Stomach (tissue), 9 donors: ENCODE data around the gene ACE2. TPM values are rescaled to one million over a fixed set of nuclear protein-coding genes. Genes with fewer than 3 reads are reported as not detected.

Experiments used
- DNase-seq, 2 donors: peaks; one replicate each; pipeline versions ENCODE4 v3.0.0 to v3.0.0-alpha.2; 2013 to 2019
- H3K27ac ChIP-seq, 5 donors: fragments of 200-600 bp in 4 of 5; sonication (generic) in 4 of 5; one replicate each; pipeline ENCODE4 v1.5.1; 2013 to 2019; ENCODE audit warnings: mild to moderate bottlenecking in 1 of 5, moderate library complexity in 1 of 5
- H3K27me3 ChIP-seq, 3 donors: fragments of 200-600 bp; sonication (generic); one replicate each; pipeline ENCODE4 v1.5.1; 2017 to 2019; ENCODE audit warnings: mixed run types in 1 of 3
- H3K36me3 ChIP-seq, 4 donors: fragments of 200-600 bp; sonication (generic); 1 replicate in 3 of 4; 2 replicates in 1 of 4; pipeline ENCODE4 v1.5.1; 2016 to 2019
- H3K4me1 ChIP-seq, 4 donors: fragments of 200-600 bp; sonication (generic); one replicate each; pipeline ENCODE4 v1.5.1; 2016 to 2019
- H3K4me3 ChIP-seq, 4 donors: fragments of 200-600 bp; sonication (generic) in 3 of 4; one replicate each; pipeline ENCODE4 v1.5.1; 2016 to 2019; ENCODE audit warnings: mild to moderate bottlenecking in 1 of 4
- H3K9me3 ChIP-seq, 4 donors: fragments of 200-600 bp; sonication (generic); one replicate each; pipeline ENCODE4 v1.5.1; 2016 to 2019
- CTCF ChIP-seq, 7 experiments: fragments of 450-650 bp in 4 of 7; fragments of 200-600 bp in 3 of 7; sonication (generic) in 3 of 7; IDR thresholded peaks; one replicate each; pipeline ENCODE4 v1.5.1; 2016 to 2019; ENCODE audit warnings: antibody characterized with exemption in 7 of 7, control low read depth in 2 of 7, mild to moderate bottlenecking in 1 of 7
- EP300 ChIP-seq: sonication (generic); formaldehyde crosslinking; IDR thresholded peaks from one replicate; pipeline ENCODE4 v1.6.1; 2017; ENCODE audit warnings: antibody characterized with exemption
- POLR2A ChIP-seq, 4 donors: fragments of 450-650 bp; IDR thresholded peaks; one replicate each; pipeline ENCODE4 v1.6.1; 2016; ENCODE audit warnings: antibody characterized with exemption in 4 of 4, control low read depth in 2 of 4, mild to moderate bottlenecking in 1 of 4, moderate library complexity in 1 of 4
- POLR2AphosphoS5 ChIP-seq, 3 donors: sonication (generic); formaldehyde crosslinking; IDR thresholded peaks; one replicate each; pipeline ENCODE4 v1.6.1; 2016; ENCODE audit warnings: antibody characterized with exemption in 3 of 3
- WGBS, 5 donors: extraction: QIAGEN DNeasy Blood & Tissue Kit in 3 of 5; methylation state at CpG; one replicate each; pipeline versions ENCODE4 v1.1.5 to v1.1.7; 2013 to 2018; 5-methylcytosine and 5-hydroxymethylcytosine counted together
- intact Hi-C: fragments of 100-400 bp; cut with DNase I; formaldehyde crosslinking; loops from one replicate; pipeline ENCODE4 v1.15.1; 2023; ENCODE audit warnings: low total_unique reads
- polyA plus RNA-seq, 3 donors: library from polyadenylated mRNA; stranded (reverse); fragments of 200-250 nt; gene quantifications; one replicate each; pipeline ENCODE4 v1.2.3, GENCODE V29; 2013
- total RNA-seq, 5 donors: library from RNA; depleted of rRNA; stranded (reverse); fragments of >200 nt; gene quantifications; one replicate each; pipeline versions ENCODE4 v1.1.0 to v1.2.3, GENCODE V29; 2014 to 2016
- donor health status: healthy with polysubstance abuse.
- donor health status: Bipolar disorder and iron deficiency.
- donor health status: healthy.

ACE2 gene
- total and polyA plus RNA-seq, 8 donors: 0.25 to 8.1 (median 1.0) TPM; not detected in 2

GRCh38 chrX:15644560-15644872, 43.8 kb upstream of the ACE2 start:
- no peaks in the 10 kb centered on the region for H3K36me3 ChIP-seq
- H3K27me3 ChIP-seq: no peaks in the 10 kb centered on the region
- no peak overlapping the region for H3K4me3 ChIP-seq
- no peaks in the 10 kb centered on the region for H3K4me1 ChIP-seq
- 96 to 100% (median 100%) methylated on average over 1 of the region's 1 CpG for WGBS, 5 donors
- no peak for TF ChIP-seq POLR2AphosphoS5 (IDR thresholded peaks at IDR 0.05)
- no peaks in the 10 kb centered on the region for H3K9me3 ChIP-seq
- intact Hi-C loops: no loop called here
- DNase-seq: no peak
- no peak overlapping the region for H3K27ac ChIP-seq

- intact Hi-C loops: no loop called here
- WGBS, 5 donors: 78 to 96% (median 87%) methylated on average over 7 of the region's 7 CpGs
These were observed 43.2 kb upstream of the ACE2 start for GRCh38 chrX:15643786-15644559.

GRCh38 chrX:15631637-15632036, 30.9 kb upstream of the ACE2 start:
- Histone ChIP-seq H3K27ac (no peak overlapping the region), H3K4me3 (no peak overlapping the region), H3K27me3 (peaks cover 0 to 3% (median 0%) of the 10 kb centered on the region in 3 donors), H3K4me1 (no peaks in the 10 kb centered on the region), H3K9me3 (peaks cover 0 to 3% (median 0%) of the 10 kb centered on the region in 4 donors), H3K36me3 (no peaks in the 10 kb centered on the region)
- TF ChIP-seq POLR2A (IDR thresholded peaks at IDR 0.05): no peak
- no peak for TF ChIP-seq EP300
- no peak for TF ChIP-seq POLR2AphosphoS5 (IDR thresholded peaks at IDR 0.05)
- no peak for TF ChIP-seq CTCF (IDR thresholded peaks at IDR 0.05)
- intact Hi-C loops: no loop called here
- DNase-seq: no peak

More at GRCh38 chrX:15643786-15644559, 43.2 kb upstream of the ACE2 start:
- no peak overlapping the region for H3K27ac ChIP-seq
- H3K27me3 ChIP-seq: no peaks in the 10 kb centered on the region
- H3K36me3 ChIP-seq: no peaks in the 10 kb centered on the region
- H3K4me1 ChIP-seq: no peaks in the 10 kb centered on the region
- TF ChIP-seq POLR2AphosphoS5 (IDR thresholded peaks at IDR 0.05) (no peak), EP300 (no peak), CTCF (IDR thresholded peaks at IDR 0.05) (no peak), POLR2A (IDR thresholded peaks at IDR 0.05) (no peak)
- H3K4me3 ChIP-seq: no peak overlapping the region
- no peak for DNase-seq
- H3K9me3 ChIP-seq: no peaks in the 10 kb centered on the region

DNA sequence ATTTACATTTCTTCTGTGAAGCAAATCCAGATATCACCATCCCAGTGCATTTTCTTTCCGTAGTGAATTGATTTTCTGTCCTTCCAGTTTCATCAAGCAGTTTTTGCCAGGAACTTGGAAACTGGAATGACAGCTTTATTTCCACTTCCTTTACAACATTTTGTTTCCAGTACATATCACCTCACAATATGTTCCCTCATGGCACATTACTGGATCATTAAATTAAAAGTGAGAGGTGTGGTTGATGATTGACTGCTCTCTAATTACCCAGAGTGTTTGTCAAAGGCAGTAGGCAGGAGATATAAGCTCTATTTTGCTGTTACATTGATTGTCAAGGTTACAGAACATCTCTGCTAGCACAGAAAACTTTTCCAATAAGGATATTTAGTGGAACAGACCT, 22.3 kb upstream of the ACE2 start:
- no peak for TF ChIP-seq POLR2A (IDR thresholded peaks at IDR 0.05)
- TF ChIP-seq CTCF (IDR thresholded peaks at IDR 0.05): no peak
- TF ChIP-seq POLR2AphosphoS5 (IDR thresholded peaks at IDR 0.05): no peak
- no peak for TF ChIP-seq EP300
- intact Hi-C loops: no loop called here
- H3K4me1 ChIP-seq: no peaks in the 10 kb centered on the region
- peak in 1 of 2 donors; percentile 16 for DNase-seq
- H3K4me3 ChIP-seq: no peak overlapping the region
- no peaks in the 10 kb centered on the region for H3K9me3 ChIP-seq
- WGBS, 5 donors: 47 to 64% (median 54%) methylated on average over 1 of the region's 1 CpG
- no peaks in the 10 kb centered on the region for H3K36me3 ChIP-seq
- no peak overlapping the region for H3K27ac ChIP-seq
- H3K27me3 ChIP-seq: no peaks in the 10 kb centered on the region

DNA sequence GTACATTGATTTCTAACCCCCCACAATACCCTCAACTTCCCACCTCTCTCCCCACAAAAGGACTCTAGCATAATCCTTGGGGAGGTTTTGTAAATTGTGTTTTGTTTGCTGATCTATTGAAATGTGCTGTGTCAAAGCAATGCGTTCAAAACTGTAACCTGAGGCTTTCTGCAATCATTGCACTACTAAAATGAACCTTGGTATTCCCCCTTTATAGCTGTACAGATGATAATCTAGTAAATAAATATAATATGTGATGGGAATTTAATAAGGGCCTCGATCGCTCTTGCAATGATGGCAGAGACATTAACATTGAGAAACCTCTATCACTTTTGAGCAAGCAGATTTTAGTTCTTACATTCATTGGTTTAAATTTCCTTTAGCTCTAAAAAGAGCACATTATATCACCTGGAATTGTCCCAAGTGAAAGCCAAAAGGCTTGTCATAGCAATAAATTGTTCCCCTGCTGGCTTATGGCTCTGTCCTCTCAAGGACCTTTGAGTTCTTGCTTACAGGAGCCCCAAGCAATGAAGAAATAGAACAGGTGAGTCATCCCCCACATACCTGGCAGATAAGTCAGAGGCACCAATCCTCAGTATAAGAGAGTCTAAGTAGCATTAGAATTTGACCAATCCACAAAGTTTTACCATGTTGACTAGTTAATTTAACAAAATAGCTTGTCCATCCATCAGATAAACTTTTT, 18.4 kb upstream of the ACE2 start:
- no peaks in the 10 kb centered on the region for H3K9me3 ChIP-seq
- TF ChIP-seq POLR2AphosphoS5 (IDR thresholded peaks at IDR 0.05): no peak
- TF ChIP-seq POLR2A (IDR thresholded peaks at IDR 0.05): no peak
- no peak for TF ChIP-seq CTCF (IDR thresholded peaks at IDR 0.05)
- no peak for TF ChIP-seq EP300
- H3K4me1 ChIP-seq: no peaks in the 10 kb centered on the region
- intact Hi-C loops: no loop called here
- peak in 1 of 2 donors; percentile 41 for DNase-seq
- H3K27ac ChIP-seq: no peak overlapping the region
- no peaks in the 10 kb centered on the region for H3K27me3 ChIP-seq
- no peaks in the 10 kb centered on the region for H3K36me3 ChIP-seq
- 59 to 75% (median 65%) methylated on average over 3 of the region's 3 CpGs for WGBS, 5 donors
- no peak overlapping the region for H3K4me3 ChIP-seq
